HL-60/S4 (cell line): ENCODE results near the gene CCKAR.
"Not testable (repeated sequence)": the region's sequence is repeated elsewhere in the genome, so short reads cannot be mapped to it uniquely, and the experiment has no call there.

Experiments used
- in situ Hi-C: fragments of 300-500 bp; cut with MboI; formaldehyde crosslinking; loops from 2 replicates; pipeline ENCODE4 v1.14.3; 2022; ENCODE audit warnings: low sequenced_read_pairs

The CCKAR gene

DNA sequence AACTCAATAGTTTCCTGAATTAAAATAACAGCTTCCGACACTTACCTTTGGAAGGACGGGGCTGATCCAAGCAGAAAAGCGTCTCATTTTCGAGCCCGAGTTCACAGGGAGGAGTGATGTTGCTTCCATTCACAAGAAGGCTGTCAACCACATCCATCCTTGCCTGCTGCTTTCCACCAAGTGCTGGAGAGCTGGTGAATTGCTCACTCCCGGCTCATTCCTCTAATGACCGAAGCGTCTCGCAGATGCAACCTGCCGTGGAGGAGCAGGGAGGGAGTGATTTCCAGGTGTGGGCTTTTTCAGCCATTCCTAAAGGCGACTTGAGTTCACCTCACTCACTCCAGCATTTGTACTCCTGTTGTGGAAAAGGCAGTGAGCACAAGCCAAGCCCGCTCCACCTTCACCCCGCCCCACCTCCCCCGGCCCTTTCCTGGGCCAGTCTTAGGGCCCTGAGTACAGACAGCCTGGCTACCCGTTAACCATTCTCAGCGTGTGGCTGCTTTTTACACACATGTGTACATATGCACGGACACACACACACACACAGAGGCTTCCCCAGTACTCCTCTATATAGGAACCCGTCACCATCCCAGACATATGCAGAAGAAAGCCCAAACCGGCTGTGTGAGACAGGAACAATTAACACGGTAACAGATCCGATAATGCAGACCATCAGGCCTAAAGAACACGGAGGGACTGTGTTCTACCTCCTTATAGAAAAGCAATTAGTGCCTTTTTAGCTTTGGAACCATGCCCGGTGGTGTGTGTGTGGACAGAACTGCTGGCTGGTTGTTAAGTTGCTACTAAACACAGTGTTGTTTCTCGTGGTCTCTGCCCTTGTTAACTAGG lies at the start of gene CCKAR:
Gene CCKAR, minus strand, starts transcription at position 374 of the 849 bp plus-strand sequence. Its CDS starts 217 bp downstream, at position 157.
- in situ Hi-C loops = no loop called here

GRCh38 chr4:26533685-26534084 lies 43.4 kb upstream of the CCKAR start:
- in situ Hi-C loops = no loop called here

- in situ Hi-C loops = no loop called here
Observed at GRCh38 chr4:26531491-26532116, 41.3 kb upstream of the CCKAR start.

GRCh38 chr4:26530099-26530498 lies 39.8 kb upstream of the CCKAR start:
- in situ Hi-C loops = no loop called here

GRCh38 chr4:26529479-26529878 lies 39.2 kb upstream of the CCKAR start:
- in situ Hi-C loops = no loop called here

GRCh38 chr4:26525771-26526150 lies 35.5 kb upstream of the CCKAR start:
- in situ Hi-C loops = no loop called here

DNA sequence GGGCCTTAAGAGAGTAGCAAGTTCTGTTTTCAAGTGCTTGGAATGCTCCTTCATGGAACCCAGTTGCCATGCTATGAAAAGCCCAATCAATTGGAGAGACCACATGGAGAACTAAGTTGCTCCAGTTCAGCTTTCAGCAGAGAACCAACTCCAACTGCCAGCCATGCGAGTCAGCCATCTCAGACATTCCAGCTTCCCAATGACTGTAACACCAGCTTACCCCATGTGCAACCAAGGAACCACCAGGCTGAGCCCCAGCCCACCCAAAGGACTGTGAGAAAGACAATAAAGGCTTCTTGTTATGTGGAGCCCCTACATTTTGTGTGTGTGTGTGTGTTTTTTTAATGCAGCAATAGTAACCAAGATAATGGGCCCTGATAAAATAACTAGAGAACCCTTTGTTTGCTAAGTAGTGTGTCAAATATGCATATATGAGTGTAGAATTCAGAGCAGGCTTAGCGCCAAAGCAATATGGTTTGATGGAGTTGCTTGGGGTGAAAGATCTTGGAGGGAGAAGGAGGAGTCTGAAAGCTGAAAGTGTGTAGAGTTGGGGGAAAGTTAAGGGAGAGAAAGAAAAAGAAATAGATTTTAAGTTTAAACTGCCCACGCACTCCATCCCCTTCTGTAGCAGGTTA lies 35.0 kb upstream of the CCKAR start:
- in situ Hi-C loops = no loop called here

DNA sequence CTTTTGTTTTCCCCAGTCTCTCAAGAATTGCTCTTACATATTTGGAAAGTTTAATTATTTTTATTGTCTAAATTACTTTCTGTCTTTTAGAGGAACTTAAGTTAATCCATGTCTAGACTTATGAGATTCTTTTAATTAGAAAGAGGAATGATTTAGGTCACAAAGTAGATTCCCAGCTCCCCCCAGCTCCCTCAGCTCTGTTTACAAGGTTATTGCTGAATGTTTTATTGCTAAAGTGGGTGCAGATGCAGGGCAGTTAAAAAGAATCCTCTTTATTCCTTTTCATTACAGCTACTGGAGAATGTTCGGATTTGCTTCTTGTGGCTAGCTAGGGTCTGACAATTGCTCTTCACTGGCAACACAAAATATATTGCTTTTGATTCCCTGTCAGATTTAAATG lies 33.7 kb upstream of the CCKAR start:
- in situ Hi-C loops = no loop called here

DNA sequence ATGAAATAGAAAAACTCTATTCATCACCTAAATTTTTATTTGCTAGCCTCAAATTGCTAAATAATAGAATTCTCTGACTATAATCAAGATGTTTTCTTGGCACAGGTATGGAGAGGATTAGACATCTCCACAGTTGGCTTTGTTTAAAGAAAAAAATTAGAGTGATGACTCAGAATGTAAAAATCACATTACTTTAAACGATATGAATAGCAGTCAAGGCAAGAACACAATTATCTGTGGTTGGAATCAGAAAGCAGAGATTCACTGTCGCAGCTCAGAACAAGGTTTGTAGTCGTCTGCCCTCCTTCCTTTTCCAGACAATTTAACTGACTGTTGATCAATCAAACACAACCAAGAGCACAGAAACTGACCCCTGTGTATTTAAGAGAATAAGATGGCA lies 32.2 kb upstream of the CCKAR start:
- in situ Hi-C loops = no loop called here

DNA sequence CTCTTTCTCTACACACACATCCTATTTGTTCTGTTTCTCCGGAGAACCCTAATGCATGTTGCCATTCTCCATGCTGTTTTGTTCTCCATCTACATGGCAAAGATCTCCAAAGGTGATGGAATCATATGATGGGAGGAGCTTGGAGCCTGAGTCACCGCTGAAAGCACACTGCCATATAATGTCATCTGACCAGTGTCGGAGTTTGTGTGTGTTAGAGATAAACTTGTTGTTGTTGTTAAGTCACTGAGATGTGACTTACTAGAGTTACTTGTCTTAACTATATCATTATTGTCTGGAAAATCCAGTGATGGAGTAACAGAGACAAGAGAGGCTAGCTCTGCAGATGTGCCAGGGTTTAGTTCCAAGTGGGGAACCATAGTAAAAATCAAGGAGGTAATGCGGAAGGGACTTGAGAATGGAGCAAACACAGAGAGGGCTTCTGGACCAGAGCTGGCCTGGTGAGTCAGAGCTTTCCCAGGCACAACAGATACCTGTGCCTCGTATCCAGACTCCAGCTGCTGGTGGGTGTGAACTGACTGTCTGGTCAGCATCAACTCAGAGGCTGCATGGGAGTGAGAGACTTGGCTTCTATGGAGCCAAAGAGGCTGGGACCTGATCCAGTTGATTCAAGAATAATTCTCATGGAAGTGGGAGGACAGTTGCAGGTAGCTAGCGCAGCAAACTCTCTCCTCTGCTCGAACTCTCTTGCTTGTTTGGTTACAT lies 30.6 kb upstream of the CCKAR start:
- in situ Hi-C loops = no loop called here

- in situ Hi-C loops = no loop called here
Observed at GRCh38 chr4:26515936-26516335, 25.7 kb upstream of the CCKAR start.

- in situ Hi-C loops = no loop called here
Observed at GRCh38 chr4:26510334-26510964, 20.2 kb upstream of the CCKAR start.

DNA sequence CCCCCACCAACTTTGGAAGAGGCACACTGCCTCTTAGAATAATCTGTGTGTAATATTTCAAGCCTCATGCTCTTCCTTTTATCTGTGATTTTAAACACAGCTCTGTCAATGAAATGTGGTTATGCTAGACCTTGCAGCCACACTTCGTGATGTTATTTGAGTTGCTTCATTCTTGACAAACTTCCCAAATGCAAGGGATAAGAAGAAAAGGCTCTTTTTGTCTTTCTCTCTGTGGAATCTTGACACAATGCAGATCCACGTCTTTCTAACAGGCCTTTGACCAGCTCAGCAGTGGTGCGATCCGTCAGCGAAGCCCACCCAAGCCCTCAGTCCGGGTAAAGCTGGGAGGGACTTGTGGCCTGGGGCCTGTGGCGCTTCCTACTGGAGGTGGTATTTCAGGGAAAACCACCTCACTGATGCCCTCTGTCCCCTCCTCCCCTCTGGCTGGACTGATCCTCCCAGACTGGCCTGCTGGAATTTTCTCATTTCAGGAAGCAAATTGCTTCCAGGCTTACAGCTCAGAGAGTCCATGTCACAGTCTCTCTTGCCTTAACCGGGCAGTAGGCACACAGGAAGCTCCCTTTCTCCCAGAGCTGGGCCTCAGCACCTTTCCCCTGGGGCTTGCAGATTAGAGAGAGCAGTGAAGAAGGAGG lies 19.5 kb upstream of the CCKAR start:
- in situ Hi-C loops = no loop called here

- in situ Hi-C loops = no loop called here
Observed at GRCh38 chr4:26507286-26507685, 17.0 kb upstream of the CCKAR start.

- in situ Hi-C loops = no loop called here
Observed at GRCh38 chr4:26503844-26504243, 13.6 kb upstream of the CCKAR start.

DNA sequence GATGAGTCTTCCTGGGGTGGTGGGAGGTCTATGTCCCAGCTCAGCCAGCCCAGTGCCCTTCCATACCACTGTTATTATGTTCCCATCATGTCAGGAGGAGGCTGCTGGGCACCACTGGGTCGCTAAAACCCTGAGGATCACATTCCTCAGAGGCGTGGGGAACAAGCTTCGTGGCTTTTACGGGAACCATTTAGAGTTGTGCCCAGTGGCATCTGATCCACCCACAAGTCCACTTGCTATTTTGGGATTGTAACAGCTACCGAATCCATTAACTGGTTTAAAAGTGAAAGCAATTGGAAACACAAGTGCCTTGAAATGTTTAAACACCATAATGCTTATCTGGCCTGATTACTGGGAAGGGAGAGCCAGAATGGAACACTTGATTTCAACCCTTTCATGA lies 13.1 kb upstream of the CCKAR start:
- in situ Hi-C loops = no loop called here

GRCh38 chr4:26500565-26500999 lies 10.3 kb upstream of the CCKAR start:
- in situ Hi-C loops = not testable (repeated sequence)

DNA sequence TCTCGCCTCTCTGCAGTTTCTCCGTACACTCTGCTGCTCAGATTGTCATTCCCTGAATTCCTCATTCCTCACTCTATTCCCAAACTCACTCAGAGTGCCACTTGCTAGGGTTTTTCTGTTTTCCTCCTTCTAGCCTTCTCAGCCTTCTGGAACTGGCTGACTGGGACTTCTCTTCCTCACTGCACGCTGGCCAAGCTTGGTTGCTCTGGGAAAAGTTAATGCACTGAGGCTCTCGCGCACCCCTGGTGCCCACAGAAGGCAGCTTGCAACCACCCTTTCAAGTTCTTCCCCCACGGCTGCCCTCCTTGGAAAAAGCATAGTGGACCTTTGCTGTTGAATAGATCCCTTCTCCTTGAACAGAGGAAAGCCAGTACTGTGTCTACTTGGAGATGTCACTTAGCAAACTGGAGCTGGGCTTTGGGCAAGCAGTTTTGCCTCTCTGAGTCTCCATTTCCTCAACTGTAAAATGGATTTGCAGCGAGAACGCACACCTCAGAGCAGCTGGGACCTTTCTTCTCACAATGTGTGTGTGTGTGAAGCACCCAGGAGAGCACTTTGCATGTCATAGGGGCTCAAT lies 6.0 kb upstream of the CCKAR start:
- in situ Hi-C loops = no loop called here

- in situ Hi-C loops = no loop called here
Observed at GRCh38 chr4:26493461-26493860, 3.2 kb upstream of the CCKAR start.
